ENCODE data around the gene THAP12. TPM values are rescaled to one million over a fixed set of nuclear protein-coding genes. Genes with fewer than 3 reads are reported as not detected.

THAP12 gene
- total and polyA plus RNA-seq, 10 of the 15 experiments (the other 5 are each of a cell fraction or from before 2014, with no cell fraction given): 12.6 to 45.6 (median 22.3) TPM

GRCh38 chr11:76380159-76380976, 564 bp downstream of the THAP12 start (continued):
- TF ChIP-seq RELB (IDR thresholded peaks at IDR 0.05; ENCODE audit: low read depth) (no peak), FOXM1 (IDR thresholded peaks at IDR 0.05; ENCODE audit: low read depth, low read length) (no peak), TCF7 (IDR thresholded peaks at IDR 0.05; ENCODE audit: borderline replicate concordance) (no peak), BMI1 (IDR thresholded peaks at IDR 0.05; ENCODE audit: borderline replicate concordance) (no peak), NBN (IDR thresholded peaks at IDR 0.05) (no peak), KLF5 (IDR thresholded peaks at IDR 0.05; ENCODE audit: partially characterized antibody) (no peak), CTCF (IDR thresholded peaks at IDR 0.05 in 2 of 3, conservative IDR thresholded peaks at IDR 0.05 in 1 of 3; ENCODE audit: control insufficient read depth in 2 of 3, extremely low read depth in 1 of 3, insufficient read depth in 1 of 3, low read depth in 3 of 3, low read length in 3 of 3) (no peak), TARDBP (IDR thresholded peaks at IDR 0.05; ENCODE audit: borderline replicate concordance) (no peak), ZBTB33 (IDR thresholded peaks at IDR 0.05) (no peak), BACH1 (IDR thresholded peaks at IDR 0.05; ENCODE audit: borderline replicate concordance) (0 out of 2 replicates have a peak, but pooled peaks have one; percentile 8), MEF2A (IDR thresholded peaks at IDR 0.05; ENCODE audit: insufficient read depth, low read depth, low read length) (no peak), SRF (IDR thresholded peaks at IDR 0.05; ENCODE audit: low read depth in 2 of 2, low read length in 2 of 2) (no peak), ELK1 (IDR thresholded peaks at IDR 0.05; ENCODE audit: low read depth, low read length) (no peak), IRF4 (IDR thresholded peaks at IDR 0.05; ENCODE audit: low read depth, low read length) (no peak), ZBED1 (IDR thresholded peaks at IDR 0.05; ENCODE audit: borderline replicate concordance) (no peak), CREB1 (IDR thresholded peaks at IDR 0.05; ENCODE audit: low read depth) (no peak), TCF12 (IDR thresholded peaks at IDR 0.05; ENCODE audit: low read depth, low read length) (no peak), LARP7 (IDR thresholded peaks at IDR 0.05) (peak; percentile 66; the same call in 1 of the 2 replicates), TAF1 (IDR thresholded peaks at IDR 0.05; ENCODE audit: borderline replicate concordance, low read depth, low read length) (no peak), PAX5 (IDR thresholded peaks at IDR 0.05; ENCODE audit: borderline replicate concordance, low read depth, low read length) (no peak), PKNOX1 (IDR thresholded peaks at IDR 0.05) (no peak), ZNF24 (IDR thresholded peaks at IDR 0.05) (0 out of 2 replicates have a peak, but pooled peaks have one; percentile 42)

Data from GM12878 (cell line).